Measurements from ENCODE around the gene MBTPS1.

Gene MBTPS1

GRCh38 chr16:84048871-84049270, 67.9 kb downstream of the MBTPS1 start:
- DNase-seq, result no peak

GRCh38 chr16:84048270-84048669, 68.5 kb downstream of the MBTPS1 start:
- DNase-seq, result no peak

- no peak for DNase-seq
Observed at GRCh38 chr16:84047626-84048025, 69.1 kb downstream of the MBTPS1 start.

- no peak for DNase-seq
Observed at GRCh38 chr16:84047206-84047605, 69.5 kb downstream of the MBTPS1 start.

- no peak for DNase-seq
Observed at GRCh38 chr16:84045818-84046470, 70.8 kb downstream of the MBTPS1 start.

GRCh38 chr16:84045001-84045817, 71.5 kb downstream of the MBTPS1 start:
- DNase-seq, result no peak

- DNase-seq, result no peak
Observed at GRCh38 chr16:84044118-84044488, 72.6 kb downstream of the MBTPS1 start.

- DNase-seq, result no peak
Observed at GRCh38 chr16:84043486-84044117, 73.1 kb downstream of the MBTPS1 start.

GRCh38 chr16:84042879-84043485, 73.8 kb downstream of the MBTPS1 start:
- no peak for DNase-seq

GRCh38 chr16:84042308-84042878, 74.3 kb downstream of the MBTPS1 start, which contains the start of gene SLC38A8:
TSS of gene SLC38A8 (minus strand) at chr16:84042795. CDS start at chr16:84042157, 638 bp downstream.
- no peak for DNase-seq

- DNase-seq, result no peak
Observed at GRCh38 chr16:84041881-84042280, 74.9 kb downstream of the MBTPS1 start.

GRCh38 chr16:84040823-84041820, 75.6 kb downstream of the MBTPS1 start:
- no peak for DNase-seq

GRCh38 chr16:84040226-84040822, 76.4 kb downstream of the MBTPS1 start:
- DNase-seq, result no peak

- DNase-seq, result no peak
Observed at GRCh38 chr16:84039696-84040095, 77.0 kb downstream of the MBTPS1 start.

- no peak for DNase-seq
Observed at GRCh38 chr16:84038469-84038868, 78.3 kb downstream of the MBTPS1 start.

- DNase-seq, result no peak
Observed at GRCh38 chr16:84036982-84037425, 79.7 kb downstream of the MBTPS1 start.

- DNase-seq, result no peak
Observed at GRCh38 chr16:84036131-84036530, 80.6 kb downstream of the MBTPS1 start.

- no peak for DNase-seq
Observed at GRCh38 chr16:84034516-84034915, 82.2 kb downstream of the MBTPS1 start.

- DNase-seq, result no peak
Observed at GRCh38 chr16:84033251-84034195, 83.2 kb downstream of the MBTPS1 start.
